HG02759 (cell line): ENCODE results near the gene S100A11.
A peak's percentile ranks its signal among the peaks of the same experiment; 100 is the strongest.

Experiments
- ATAC-seq: cut with Tn5 transposase; IDR thresholded peaks from one replicate; pipeline ENCODE4 v1.9.1; 2021; ENCODE audit warnings: mild to moderate bottlenecking, moderate library complexity; ENCODE audit not compliant: unreplicated experiment

The S100A11 gene

GRCh38 chr1:151985768-151986167 is 51.0 kb downstream of the S100A11 start:
- no peak for ATAC-seq

GRCh38 chr1:151985270-151985669 is 51.5 kb downstream of the S100A11 start:
- no peak for ATAC-seq

DNA sequence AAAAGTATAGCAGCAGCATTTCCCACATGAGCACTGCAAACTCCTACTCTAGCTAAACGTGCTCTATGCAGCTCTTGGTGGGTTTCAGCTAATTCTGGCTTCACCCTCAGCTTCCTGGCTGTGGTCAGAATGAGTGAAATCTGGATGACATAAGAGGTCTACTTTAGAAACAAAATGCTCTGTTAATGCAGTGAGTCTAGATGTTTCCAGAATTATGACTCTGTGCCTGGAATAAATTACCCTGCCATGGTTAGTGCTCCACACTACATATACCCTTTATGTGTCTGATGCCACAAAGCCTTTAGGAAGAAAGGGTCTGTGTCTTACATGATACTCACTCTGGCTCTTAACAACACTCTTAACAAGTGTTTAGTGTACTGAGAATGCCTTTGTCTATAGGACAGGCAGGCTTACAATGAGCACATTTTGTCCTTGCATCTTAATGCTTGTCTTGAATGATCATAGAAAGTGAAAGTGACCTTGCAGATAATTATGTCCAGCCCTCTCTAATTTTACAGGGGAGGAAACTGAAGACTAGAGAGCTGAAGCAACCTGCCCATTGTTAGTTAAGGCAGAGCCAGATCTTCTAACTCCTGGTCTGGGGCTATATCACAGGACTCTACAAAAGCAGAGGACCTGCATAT is 52.4 kb downstream of the S100A11 start:
- ATAC-seq = peak; percentile 84
